Neural progenitor cell (in vitro differentiated cells): ENCODE data around the gene DEGS1.

Source experiments
- EZH2 ChIP-seq: fragments of 200-600 bp; sonication (generic); IDR thresholded peaks from 2 replicates; pipeline ENCODE4 v1.6.1; 2017; ENCODE audit warnings: antibody characterized with exemption, mild to moderate bottlenecking, moderate library complexity
- EZH2phosphoT487 ChIP-seq: fragments of 200-600 bp; sonication (generic); IDR thresholded peaks from 2 replicates; pipeline ENCODE4 v1.6.1; 2017; ENCODE audit warnings: antibody characterized with exemption
- TF ChIP-seq, protein P1 (sequence below): fragments of 200-600 bp; sonication (generic); IDR thresholded peaks from 2 replicates; pipeline ENCODE4 v1.5.1; 2017; ENCODE audit warnings: antibody characterized with exemption, mild to moderate bottlenecking

- TF ChIP-seq, protein P1, sequence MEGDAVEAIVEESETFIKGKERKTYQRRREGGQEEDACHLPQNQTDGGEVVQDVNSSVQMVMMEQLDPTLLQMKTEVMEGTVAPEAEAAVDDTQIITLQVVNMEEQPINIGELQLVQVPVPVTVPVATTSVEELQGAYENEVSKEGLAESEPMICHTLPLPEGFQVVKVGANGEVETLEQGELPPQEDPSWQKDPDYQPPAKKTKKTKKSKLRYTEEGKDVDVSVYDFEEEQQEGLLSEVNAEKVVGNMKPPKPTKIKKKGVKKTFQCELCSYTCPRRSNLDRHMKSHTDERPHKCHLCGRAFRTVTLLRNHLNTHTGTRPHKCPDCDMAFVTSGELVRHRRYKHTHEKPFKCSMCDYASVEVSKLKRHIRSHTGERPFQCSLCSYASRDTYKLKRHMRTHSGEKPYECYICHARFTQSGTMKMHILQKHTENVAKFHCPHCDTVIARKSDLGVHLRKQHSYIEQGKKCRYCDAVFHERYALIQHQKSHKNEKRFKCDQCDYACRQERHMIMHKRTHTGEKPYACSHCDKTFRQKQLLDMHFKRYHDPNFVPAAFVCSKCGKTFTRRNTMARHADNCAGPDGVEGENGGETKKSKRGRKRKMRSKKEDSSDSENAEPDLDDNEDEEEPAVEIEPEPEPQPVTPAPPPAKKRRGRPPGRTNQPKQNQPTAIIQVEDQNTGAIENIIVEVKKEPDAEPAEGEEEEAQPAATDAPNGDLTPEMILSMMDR = no peak
- TF ChIP-seq EZH2 (no peak), EZH2phosphoT487 (no peak)
Measured at GRCh38 chr1:224199679-224200078, 16.6 kb downstream of the DEGS1 start.
